Stimulated activated memory B cell treated with anti-CD40 and anti-IgM and Interleukin-4, amounts not matched to agents 10 μg/mL and 1 μg/mL and 100 μg/mL, for 72 hours (primary cell): Measurements from ENCODE around the gene ZNF732.
"Not testable (repeated sequence)": the region's sequence is repeated elsewhere in the genome, so short reads cannot be mapped to it uniquely, and the experiment has no call there.

Source experiments
- ATAC-seq: fragments of 150-1000 bp; cut with Tn5 transposase; 2 replicates; pipeline ENCODE4 v1.10.0; 2021
- H3K27ac Mint-ChIP-seq: one replicate; pipeline ENCODE4 v1.8.0; 2022; ENCODE audit warnings: mild to moderate bottlenecking, mixed read lengths
- H3K27me3 Mint-ChIP-seq: one replicate; pipeline ENCODE4 v1.8.0; 2022; ENCODE audit warnings: mixed read lengths
- H3K36me3 Mint-ChIP-seq: one replicate; pipeline ENCODE4 v1.8.0; 2022; ENCODE audit warnings: mixed read lengths
- H3K4me1 Mint-ChIP-seq: one replicate; pipeline ENCODE4 v1.8.0; 2022; ENCODE audit warnings: mixed read lengths
- H3K4me3 Mint-ChIP-seq: one replicate; pipeline ENCODE4 v1.8.0; 2022; ENCODE audit warnings: mild to moderate bottlenecking, moderate library complexity, mixed read lengths
- H3K9me3 Mint-ChIP-seq: one replicate; pipeline ENCODE4 v1.8.0; 2022; ENCODE audit warnings: mixed read lengths

The ZNF732 gene

GRCh38 chr4:294732-295131, 10.5 kb downstream of the ZNF732 start:
- H3K9me3 Mint-ChIP-seq: peaks cover 7% of the 10 kb centered on the region
- no peak overlapping the region for H3K4me3 Mint-ChIP-seq
- H3K27ac Mint-ChIP-seq: no peak overlapping the region
- no peaks in the 10 kb centered on the region for H3K36me3 Mint-ChIP-seq
- no peaks in the 10 kb centered on the region for H3K27me3 Mint-ChIP-seq
- H3K4me1 Mint-ChIP-seq: no peaks in the 10 kb centered on the region
- no peak for ATAC-seq

DNA sequence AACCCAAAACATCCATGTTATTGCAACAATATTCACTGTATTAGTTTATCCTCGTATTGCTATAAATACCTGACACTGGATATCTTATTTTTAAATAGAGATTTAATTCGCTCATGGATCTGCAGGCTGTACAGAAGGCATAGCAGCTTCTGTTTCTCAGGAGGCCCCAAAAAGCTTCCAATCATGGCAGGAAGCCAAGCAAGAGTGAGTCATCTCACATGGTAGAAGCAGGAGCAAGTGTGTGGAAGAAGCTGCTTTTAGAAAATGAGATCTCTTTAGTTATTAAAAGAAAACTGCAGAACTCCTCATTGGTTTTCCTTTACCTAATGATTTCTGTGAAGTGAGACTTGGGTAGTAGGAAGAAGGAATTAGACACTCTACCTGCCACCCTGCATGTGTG, 16.4 kb downstream of the ZNF732 start:
- H3K4me3 Mint-ChIP-seq: no peak overlapping the region
- H3K4me1 Mint-ChIP-seq: no peaks in the 10 kb centered on the region
- H3K9me3 Mint-ChIP-seq: peaks cover 3% of the 10 kb centered on the region

DNA sequence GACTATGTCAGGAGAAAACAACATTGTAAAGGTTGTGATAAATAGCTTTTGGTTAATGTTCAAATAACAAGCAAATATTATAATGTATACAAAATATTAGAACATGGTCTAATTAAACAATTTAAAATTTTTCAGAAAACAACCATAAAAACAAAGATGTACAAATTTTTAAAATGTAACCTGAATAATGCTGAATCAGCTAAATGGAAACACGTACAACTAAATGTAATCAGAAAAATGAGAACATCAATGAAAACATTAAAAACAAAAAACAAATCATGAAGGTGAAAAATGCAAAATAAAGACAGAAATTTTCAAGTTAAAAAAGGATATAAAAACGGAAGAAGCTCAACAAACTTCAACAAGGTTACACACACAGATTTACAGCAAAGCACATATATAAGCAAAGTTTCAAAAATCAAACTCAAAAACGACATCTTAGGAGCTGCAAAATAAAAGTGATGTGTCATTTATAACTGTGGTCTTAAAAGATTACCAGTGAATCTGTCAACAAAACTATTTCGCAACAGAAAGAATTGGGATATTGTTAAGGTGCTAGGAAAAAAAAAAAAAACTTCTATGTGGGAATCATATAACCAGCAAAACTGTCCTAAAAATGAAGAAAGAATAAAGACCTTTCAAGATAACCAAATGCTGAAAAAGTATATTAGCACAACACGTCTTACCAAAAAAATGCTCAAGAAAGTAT, 31.8 kb downstream of the ZNF732 start:
- peaks cover 33% of the 10 kb centered on the region for H3K9me3 Mint-ChIP-seq
- no peaks in the 10 kb centered on the region for H3K27me3 Mint-ChIP-seq
- no peaks in the 10 kb centered on the region for H3K4me1 Mint-ChIP-seq
- peaks cover 27% of the 10 kb centered on the region for H3K36me3 Mint-ChIP-seq
- H3K4me3 Mint-ChIP-seq: no peak overlapping the region
- no peak overlapping the region for H3K27ac Mint-ChIP-seq
- ATAC-seq: no peak

More for the DNA sequence above, 16.4 kb downstream of the ZNF732 start:
- no peaks in the 10 kb centered on the region for H3K27me3 Mint-ChIP-seq
- ATAC-seq: no peak
- no peaks in the 10 kb centered on the region for H3K36me3 Mint-ChIP-seq
- no peak overlapping the region for H3K27ac Mint-ChIP-seq

- H3K9me3 Mint-ChIP-seq: peaks cover 28% of the 10 kb centered on the region
- no peaks in the 10 kb centered on the region for H3K27me3 Mint-ChIP-seq
- H3K4me3 Mint-ChIP-seq: no peak overlapping the region
- H3K27ac Mint-ChIP-seq: no peak overlapping the region
- no peaks in the 10 kb centered on the region for H3K4me1 Mint-ChIP-seq
- no peak for ATAC-seq
- peaks cover 20% of the 10 kb centered on the region for H3K36me3 Mint-ChIP-seq
Observed at GRCh38 chr4:271492-272103, 33.7 kb downstream of the ZNF732 start.

- peaks cover 39% of the 10 kb centered on the region for H3K9me3 Mint-ChIP-seq
- not testable (repeated sequence) for H3K27ac Mint-ChIP-seq
Observed at GRCh38 chr4:259240-259639, 46.0 kb downstream of the ZNF732 start.

GRCh38 chr4:256492-256891, 48.8 kb downstream of the ZNF732 start:
- ATAC-seq: no peak
- Mint-ChIP-seq H3K27ac (no peak overlapping the region), H3K9me3 (peaks cover 35% of the 10 kb centered on the region), H3K36me3 (peaks cover 46% of the 10 kb centered on the region), H3K4me1 (no peaks in the 10 kb centered on the region), H3K4me3 (no peak overlapping the region), H3K27me3 (no peaks in the 10 kb centered on the region)

More at GRCh38 chr4:259240-259639, 46.0 kb downstream of the ZNF732 start:
- not testable (repeated sequence) for H3K27me3 Mint-ChIP-seq, H3K4me1 Mint-ChIP-seq, ATAC-seq, H3K4me3 Mint-ChIP-seq
- H3K36me3 Mint-ChIP-seq: peaks cover 48% of the 10 kb centered on the region

- Mint-ChIP-seq H3K36me3 (peaks cover 31% of the 10 kb centered on the region), H3K4me3 (no peak overlapping the region), H3K27ac (no peak overlapping the region), H3K9me3 (peaks cover 25% of the 10 kb centered on the region), H3K27me3 (no peaks in the 10 kb centered on the region), H3K4me1 (no peaks in the 10 kb centered on the region)
- no peak for ATAC-seq
Observed at GRCh38 chr4:253936-254756, 51.1 kb downstream of the ZNF732 start.

DNA sequence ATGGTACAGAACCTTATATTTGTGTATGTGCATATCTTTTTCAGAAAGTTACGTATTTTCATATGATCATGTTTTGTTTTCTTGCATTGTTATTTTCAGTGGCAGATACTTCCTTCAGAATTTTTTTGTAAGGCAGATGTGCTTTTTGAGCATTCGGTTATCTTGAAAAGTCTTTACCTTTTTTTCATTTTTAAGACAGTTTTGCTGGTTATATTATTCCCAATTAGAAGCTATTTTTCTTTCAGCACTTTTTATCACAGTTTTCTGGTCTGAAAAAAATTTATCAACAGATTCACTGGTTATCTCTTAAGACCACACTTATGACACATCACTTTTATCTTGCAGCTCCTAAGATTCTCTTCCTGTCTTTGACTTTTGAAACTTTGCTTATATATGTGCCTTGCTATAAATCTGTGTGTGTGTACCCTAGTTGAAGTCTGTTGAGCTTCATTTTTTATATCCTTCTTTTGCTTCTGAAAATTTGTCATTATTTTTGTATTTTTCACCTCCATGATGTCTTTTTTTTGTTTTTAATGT, 53.1 kb downstream of the ZNF732 start:
- Mint-ChIP-seq H3K27ac (no peak overlapping the region), H3K4me3 (no peak overlapping the region), H3K27me3 (no peaks in the 10 kb centered on the region), H3K36me3 (peaks cover 37% of the 10 kb centered on the region), H3K9me3 (peaks cover 25% of the 10 kb centered on the region), H3K4me1 (no peaks in the 10 kb centered on the region)
- no peak for ATAC-seq

- H3K27ac Mint-ChIP-seq: no peak overlapping the region
Observed at GRCh38 chr4:244471-244870, 60.8 kb downstream of the ZNF732 start.

GRCh38 chr4:243426-243825, 61.8 kb downstream of the ZNF732 start:
- peaks cover 15% of the 10 kb centered on the region for H3K36me3 Mint-ChIP-seq
- no peaks in the 10 kb centered on the region for H3K9me3 Mint-ChIP-seq
- no peak overlapping the region for H3K4me3 Mint-ChIP-seq
- no peaks in the 10 kb centered on the region for H3K27me3 Mint-ChIP-seq
- peaks cover 14% of the 10 kb centered on the region for H3K4me1 Mint-ChIP-seq
- no peak overlapping the region for H3K27ac Mint-ChIP-seq
- no peak for ATAC-seq

More at GRCh38 chr4:244471-244870, 60.8 kb downstream of the ZNF732 start:
- no peak for ATAC-seq
- H3K27me3 Mint-ChIP-seq: no peaks in the 10 kb centered on the region
- peaks cover 1% of the 10 kb centered on the region for H3K9me3 Mint-ChIP-seq
- peaks cover 11% of the 10 kb centered on the region for H3K36me3 Mint-ChIP-seq
- no peak overlapping the region for H3K4me3 Mint-ChIP-seq
- H3K4me1 Mint-ChIP-seq: peaks cover 14% of the 10 kb centered on the region

DNA sequence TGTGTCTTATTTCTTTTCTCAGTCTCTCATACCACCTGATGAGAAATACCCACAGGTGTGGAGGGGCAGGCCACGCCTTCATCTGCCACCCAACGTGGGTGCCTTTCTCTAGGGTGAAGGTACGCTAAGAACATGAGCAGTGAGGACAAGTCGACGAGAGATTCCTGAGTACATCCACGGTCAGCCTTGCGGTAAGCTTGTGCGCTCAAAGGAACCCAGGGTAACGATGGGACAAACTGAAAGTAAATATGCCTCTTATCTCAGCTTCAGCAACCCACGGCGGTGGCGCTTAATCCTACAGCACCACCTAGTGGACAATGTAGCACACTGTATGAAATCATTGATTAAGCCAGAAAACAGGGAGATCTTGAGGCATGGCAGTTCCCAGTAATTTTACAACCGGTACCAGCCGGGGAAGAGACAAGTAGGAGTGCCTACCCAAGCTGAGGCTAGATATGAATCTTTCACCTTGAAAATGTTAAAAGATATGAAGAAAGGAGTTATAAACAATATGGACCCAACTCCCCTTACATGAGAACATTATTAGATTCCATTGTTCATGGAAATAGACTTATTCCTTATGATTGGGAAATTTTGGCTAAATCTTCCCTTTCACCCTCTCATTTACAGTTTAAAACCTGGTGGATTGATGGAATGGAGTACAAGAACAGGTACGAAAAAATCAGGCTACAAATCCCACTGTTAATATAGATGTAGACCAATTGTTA, 63.0 kb downstream of the ZNF732 start:
- peak overlapping the region; percentile 88 for H3K27ac Mint-ChIP-seq
- peaks cover 14% of the 10 kb centered on the region for H3K4me1 Mint-ChIP-seq
- H3K36me3 Mint-ChIP-seq: peaks cover 11% of the 10 kb centered on the region
- no peaks in the 10 kb centered on the region for H3K9me3 Mint-ChIP-seq
- peak; percentile 89 for ATAC-seq
- peak overlapping the region; percentile 84 for H3K4me3 Mint-ChIP-seq
- no peaks in the 10 kb centered on the region for H3K27me3 Mint-ChIP-seq

DNA sequence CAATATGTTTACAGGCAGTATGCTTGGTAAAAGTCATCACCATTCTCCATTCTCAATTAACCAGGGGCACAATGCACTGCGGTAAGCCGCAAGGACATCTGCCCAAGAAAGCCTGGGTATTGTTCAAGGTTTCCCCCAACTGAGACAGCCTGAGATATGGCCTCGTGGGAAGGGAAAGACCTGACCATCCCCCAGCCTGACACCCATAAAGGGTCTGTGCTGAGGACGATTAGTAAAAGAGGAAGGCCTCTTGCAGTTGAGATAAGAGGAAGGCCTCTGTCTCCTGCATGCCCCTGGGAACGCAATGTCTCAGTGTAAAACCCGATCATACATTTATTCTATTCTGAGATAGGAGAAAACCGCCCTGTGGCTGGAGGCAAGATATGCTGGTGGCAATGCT, 63.9 kb downstream of the ZNF732 start:
- H3K36me3 Mint-ChIP-seq, ATAC-seq, H3K27me3 Mint-ChIP-seq, H3K4me3 Mint-ChIP-seq, H3K9me3 Mint-ChIP-seq: not testable (repeated sequence)
- Mint-ChIP-seq H3K27ac (peak overlapping the region; percentile 88), H3K4me1 (peaks cover 14% of the 10 kb centered on the region)

GRCh38 chr4:236028-236427, 69.2 kb downstream of the ZNF732 start:
- Mint-ChIP-seq H3K4me1 (no peaks in the 10 kb centered on the region), H3K27ac (no peak overlapping the region)

DNA sequence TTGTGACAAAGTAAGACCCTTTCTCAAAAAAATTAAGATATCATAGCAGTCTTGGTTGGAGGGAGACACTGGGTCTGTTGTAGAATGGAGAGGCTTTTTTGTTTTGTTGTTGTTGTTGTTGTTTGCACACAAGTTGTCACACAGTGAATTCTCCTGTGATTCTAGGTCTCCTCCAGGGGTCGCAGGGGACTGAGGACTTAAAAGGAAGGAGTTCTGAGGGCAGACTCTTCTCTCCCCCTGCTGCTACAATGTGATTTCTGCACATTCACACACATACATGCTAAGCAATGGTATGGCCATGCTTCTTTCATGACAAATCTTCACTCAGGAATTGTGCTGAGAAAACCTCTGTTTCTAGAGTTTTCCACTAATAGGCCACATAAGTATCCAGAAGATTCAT, 71.1 kb downstream of the ZNF732 start:
- H3K4me3 Mint-ChIP-seq: no peak overlapping the region
- H3K36me3 Mint-ChIP-seq: peaks cover 44% of the 10 kb centered on the region
- no peak overlapping the region for H3K27ac Mint-ChIP-seq
- H3K27me3 Mint-ChIP-seq: no peaks in the 10 kb centered on the region
- ATAC-seq: no peak
- H3K9me3 Mint-ChIP-seq: peaks cover 14% of the 10 kb centered on the region
- H3K4me1 Mint-ChIP-seq: no peaks in the 10 kb centered on the region

More at GRCh38 chr4:236028-236427, 69.2 kb downstream of the ZNF732 start:
- H3K36me3 Mint-ChIP-seq: peaks cover 29% of the 10 kb centered on the region
- H3K9me3 Mint-ChIP-seq: peaks cover 7% of the 10 kb centered on the region
- no peak for ATAC-seq
- no peaks in the 10 kb centered on the region for H3K27me3 Mint-ChIP-seq
- H3K4me3 Mint-ChIP-seq: no peak overlapping the region
